ENCODE measurements around the gene NUDT22. TPM values are rescaled to one million over a fixed set of nuclear protein-coding genes. Genes with fewer than 3 reads are reported as not detected.

The NUDT22 gene
- total and polyA plus RNA-seq, 2 of the 8 experiments (the other 6 are each of a cell fraction or from before 2014, with no cell fraction given), result 43.4 to 69.0 TPM

DNA sequence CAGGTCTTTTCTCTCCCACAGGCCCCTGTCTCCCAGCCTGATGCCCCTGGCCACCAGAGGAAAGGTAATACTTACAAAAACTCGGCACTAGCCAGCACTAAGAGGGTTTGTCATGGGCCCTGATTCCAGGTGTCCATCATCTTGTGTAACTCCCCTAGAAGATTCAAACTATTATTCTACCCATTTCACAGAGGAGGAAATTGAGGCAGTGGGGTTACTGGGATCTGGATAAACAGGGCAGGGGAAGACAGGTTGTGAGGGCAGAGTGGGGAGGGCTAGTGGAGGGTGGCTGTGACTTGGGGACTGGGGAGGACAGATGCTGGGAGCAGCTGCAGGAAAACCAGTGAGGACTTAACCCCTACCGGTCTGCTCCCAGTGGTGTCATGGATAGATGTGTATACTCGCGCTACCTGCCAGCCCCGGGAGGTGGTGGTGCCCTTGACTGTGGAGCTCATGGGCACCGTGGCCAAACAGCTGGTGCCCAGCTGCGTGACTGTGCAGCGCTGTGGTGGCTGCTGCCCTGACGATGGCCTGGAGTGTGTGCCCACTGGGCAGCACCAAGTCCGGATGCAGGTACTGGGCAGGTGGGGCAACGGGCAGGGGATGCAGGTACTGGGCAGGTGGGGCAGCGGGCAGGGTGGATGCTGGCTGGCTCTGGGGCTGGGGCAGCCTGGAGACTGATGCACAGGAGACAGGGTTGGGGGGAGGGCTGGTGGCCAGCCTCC, 9.5 kb downstream of the NUDT22 start:
- DNase-seq (ENCODE audit: low read depth in 1 of 2, low spot score in 2 of 2) (no peak), FAIRE-seq (no peak)
- POLR2A ChIA-PET (ENCODE audit: partially characterized antibody), result interaction anchor here (0.6 to 11.9 kb wide), 7 partner anchors 11 to 162 kb away, joined by 3 to 190 read pairs (median 5); partner anchors contain the start of genes FKBP2, PLCB3 and PPP1R14B

More for the DNA sequence above, 9.5 kb downstream of the NUDT22 start:
- H3K36me3 ChIP-seq (ENCODE audit: control insufficient read depth in 2 of 4, insufficient read depth in 4 of 4, low read length in 3 of 4), result peaks cover 0 to 5% (median 1%) of the 10 kb centered on the region in 4 experiments; a peak in 1 of 8 replicates
- H3K27ac ChIP-seq (ENCODE audit: low read depth, low read length), result no peak overlapping the region
- peaks cover 16% of the 10 kb centered on the region for H3K23me2 ChIP-seq (ENCODE audit: low read depth, low read length)
- no peak overlapping the region for H2BK5ac ChIP-seq (ENCODE audit: low read depth, low read length)
- peak overlapping the region; percentile 39 to 70 (median 52) for H3K4me3 ChIP-seq (ENCODE audit: extremely low read depth in 1 of 4, insufficient read depth in 2 of 4, low read depth in 3 of 4, low read length in 4 of 4)
- no peak overlapping the region for H4K8ac ChIP-seq (ENCODE audit: extremely low read depth, insufficient read depth, low read length)
- H4K5ac ChIP-seq (ENCODE audit: insufficient read length, low read depth, low read length), result no peak overlapping the region
- no peak overlapping the region for H4K91ac ChIP-seq (replicated peaks; ENCODE audit: insufficient read length, low read length)
- CTCF ChIA-PET (ENCODE audit: partially characterized antibody), result interaction anchor here (0.6 to 8.6 kb wide), 5 partner anchors 16 to 36 kb away, joined by 3 to 51 read pairs (median 7); partner anchors contain the start of genes FERMT3 and PLCB3
- H3K27me3 ChIP-seq (replicated peaks in 1 of 4; ENCODE audit: control insufficient read depth in 3 of 4, extremely low read depth in 1 of 4, insufficient read depth in 3 of 4, low read length in 3 of 4), result peaks cover 0 to 12% (median 6%) of the 10 kb centered on the region in 4 experiments; a peak in 4 of 7 replicates
- H2BK15ac ChIP-seq (ENCODE audit: low read length), result no peak overlapping the region
- no peak overlapping the region for H2AFZ ChIP-seq (ENCODE audit: low read length)
- H2AK5ac ChIP-seq (ENCODE audit: low read depth, low read length), result no peak overlapping the region
- no peak overlapping the region for H3K23ac ChIP-seq (ENCODE audit: insufficient read length)
- H3K4me1 ChIP-seq (replicated peaks in 1 of 4; ENCODE audit: control insufficient read depth in 3 of 4, insufficient read depth in 4 of 4, low read length in 3 of 4), result peaks cover 0 to 19% (median 7%) of the 10 kb centered on the region in 4 experiments; a peak in 6 of 7 replicates
- no peak overlapping the region for H2BK12ac ChIP-seq (ENCODE audit: low read depth, low read length)
- no peak overlapping the region for H3K14ac ChIP-seq (ENCODE audit: insufficient read length)
- no peak overlapping the region for H3K56ac ChIP-seq (replicated peaks; ENCODE audit: insufficient read length, low read depth, low read length)
- H3K4me2 ChIP-seq (ENCODE audit: insufficient read depth in 1 of 2, low read depth in 2 of 2, low read length in 2 of 2), result peak overlapping the region; percentile 50 to 87
- H3K4ac ChIP-seq (replicated peaks; ENCODE audit: insufficient read length, low read depth, low read length), result no peak overlapping the region
- H2BK120ac ChIP-seq (replicated peaks; ENCODE audit: low read depth, low read length), result no peak overlapping the region
- peaks cover 0 to 6% of the 10 kb centered on the region in 2 experiments for H4K20me1 ChIP-seq (replicated peaks in 1 of 2; ENCODE audit: control insufficient read depth in 1 of 2, insufficient read depth in 2 of 2, low read length in 2 of 2)
- H3K18ac ChIP-seq (ENCODE audit: extremely low read depth, low read length), result no peak overlapping the region
- H3K9me3 ChIP-seq (ENCODE audit: insufficient read depth in 2 of 2, low read depth in 1 of 2, low read length in 1 of 2), result no peaks in the 10 kb centered on the region
- 90% methylated on average over 12 of the region's 12 CpGs; no CpG with 5 or more reads in 1 of the 2 experiments for WGBS, 2 experiments (ENCODE audit: extremely low coverage in 1 of 2, insufficient coverage in 1 of 2, insufficient read length in 1 of 2, insufficient replicate concordance in 2 of 2, low coverage in 1 of 2, low lambda C conversion rate in 2 of 2, missing lambda C conversion rate in 1 of 2)
- TF ChIP-seq, protein P1, sequence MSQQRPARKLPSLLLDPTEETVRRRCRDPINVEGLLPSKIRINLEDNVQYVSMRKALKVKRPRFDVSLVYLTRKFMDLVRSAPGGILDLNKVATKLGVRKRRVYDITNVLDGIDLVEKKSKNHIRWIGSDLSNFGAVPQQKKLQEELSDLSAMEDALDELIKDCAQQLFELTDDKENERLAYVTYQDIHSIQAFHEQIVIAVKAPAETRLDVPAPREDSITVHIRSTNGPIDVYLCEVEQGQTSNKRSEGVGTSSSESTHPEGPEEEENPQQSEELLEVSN (IDR thresholded peaks at IDR 0.05), result no peak
- TF ChIP-seq KDM1A (IDR thresholded peaks at IDR 0.05; ENCODE audit: borderline replicate concordance, low read length) (0 out of 2 replicates have a peak, but pooled peaks have one; percentile 64), GTF2F1 (IDR thresholded peaks at IDR 0.05; ENCODE audit: borderline replicate concordance, low read depth, low read length) (no peak)
- H3K9ac ChIP-seq (replicated peaks in 1 of 4; ENCODE audit: extremely low read depth in 1 of 4, low read depth in 3 of 4, low read length in 3 of 4), result no peak overlapping the region; a peak in 1 of 7 replicates
- H3K79me2 ChIP-seq (ENCODE audit: control insufficient read depth in 1 of 2, insufficient read depth in 2 of 2, low read length in 2 of 2), result no peaks in the 10 kb centered on the region
- H3K79me1 ChIP-seq (ENCODE audit: low read depth, low read length), result no peaks in the 10 kb centered on the region; the same call in 1 of the 2 replicates
- no peak overlapping the region for H2BK20ac ChIP-seq (ENCODE audit: low read length)

Data from H1 (cell line).